Stimulated activated CD8-positive, alpha-beta memory T cell treated with anti-CD3 and anti-CD28 coated beads, Interleukin-15, amount 100 ng/mL, for 48 hours (primary cell): ENCODE results near the gene HSF4.

Experiments
- DNase-seq, 2 donors: peaks; one replicate each; pipeline ENCODE4 v3.0.0-alpha.2; 2020; ENCODE audit warnings: low read depth in 2 of 2

HSF4 gene

GRCh38 chr16:67150047-67150832 is 14.3 kb upstream of the HSF4 start:
- DNase-seq = no peak

- DNase-seq = no peak
These were observed 13.6 kb upstream of the HSF4 start, which contains the start of gene B3GNT9 for GRCh38 chr16:67150833-67151396. Gene B3GNT9 (minus strand): TSS chr16:67150998. CDS start chr16:67150485, 513 bp downstream.

- DNase-seq = no peak
These were observed 13.0 kb upstream of the HSF4 start for GRCh38 chr16:67151431-67152097.

DNA sequence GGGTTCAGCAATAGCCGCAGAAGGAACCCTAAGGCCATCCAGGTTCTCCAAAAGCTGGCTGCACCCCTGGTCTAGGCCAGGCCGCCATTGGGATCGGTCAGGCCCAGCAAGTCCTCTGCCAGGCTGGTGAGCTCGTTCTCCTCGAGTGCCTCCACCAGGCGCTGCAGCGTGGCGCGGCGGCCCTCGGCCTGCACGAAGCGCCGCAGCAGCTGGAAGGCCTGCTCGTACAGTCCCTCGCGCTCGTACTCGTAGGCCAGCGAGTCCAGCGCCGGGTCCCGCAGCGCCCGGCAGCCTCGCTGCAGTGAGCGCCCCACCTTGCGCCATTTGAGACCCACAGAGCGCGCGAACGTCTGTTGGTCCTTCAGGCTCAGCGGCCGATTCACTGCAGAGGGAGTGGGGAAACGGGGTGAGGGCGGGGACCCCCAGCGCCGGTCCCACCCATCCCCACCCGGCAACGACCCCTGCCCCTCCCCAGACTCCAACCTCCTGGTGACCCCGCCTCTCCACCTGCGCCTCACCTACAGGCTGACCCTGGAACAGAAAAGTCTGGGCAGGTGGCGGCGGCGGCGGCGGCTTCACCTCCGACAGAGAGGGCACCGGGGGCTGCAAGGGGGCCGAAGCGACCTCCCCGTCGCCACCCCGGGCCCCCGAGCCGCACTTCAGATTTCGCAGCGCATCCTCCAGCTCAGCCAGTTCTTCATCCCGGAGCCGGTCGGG is 9.8 kb upstream of the HSF4 start:
- no peak for DNase-seq

DNA sequence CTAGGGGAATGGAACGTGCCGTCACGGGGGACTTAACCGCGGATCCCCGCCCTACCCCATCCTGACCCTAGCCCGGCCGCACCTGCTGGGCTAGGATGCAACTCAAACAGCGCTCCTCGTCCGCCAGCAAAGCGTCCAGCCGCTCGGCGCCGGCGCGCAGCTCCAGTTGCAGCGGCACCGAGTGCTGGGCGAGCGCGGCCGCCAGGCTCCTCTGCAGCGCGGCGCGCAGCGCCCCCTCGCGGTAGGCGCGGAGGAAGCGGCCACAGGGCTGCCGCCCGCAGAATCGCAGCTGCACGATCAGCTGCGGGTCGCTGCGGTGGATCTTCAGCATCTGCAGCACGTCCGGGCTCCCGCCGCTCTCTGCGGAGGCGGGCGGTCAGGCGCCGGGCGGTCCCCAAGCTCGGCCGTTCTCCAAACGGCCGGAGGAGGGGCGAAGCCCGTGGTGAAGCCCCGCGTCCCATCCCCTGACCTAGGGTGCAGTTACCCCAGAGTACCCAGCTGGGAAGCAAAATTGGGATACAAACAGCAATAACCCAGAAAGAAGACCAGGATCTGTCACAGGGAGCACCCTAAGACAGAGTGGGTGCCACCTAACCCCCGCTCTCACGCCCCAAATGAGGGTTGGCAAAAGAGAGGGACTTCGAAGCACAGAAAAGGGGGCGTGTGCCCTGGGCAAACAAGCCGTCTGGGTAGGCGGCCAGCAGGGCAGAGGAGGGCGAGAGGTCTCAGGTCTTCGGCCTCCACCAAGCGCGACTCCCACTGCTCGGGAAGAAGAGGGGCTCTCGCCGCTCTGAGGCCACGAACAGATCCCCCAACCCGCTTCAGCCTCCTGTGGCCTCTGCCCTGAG is 9.0 kb upstream of the HSF4 start:
- peak; percentile 72 to 73 for DNase-seq

GRCh38 chr16:67156143-67156844 is 8.3 kb upstream of the HSF4 start:
- no peak for DNase-seq

GRCh38 chr16:67157106-67157748 is 7.3 kb upstream of the HSF4 start:
- DNase-seq = no peak

- no peak for DNase-seq
These were observed 6.5 kb upstream of the HSF4 start for GRCh38 chr16:67157892-67158635.

DNA sequence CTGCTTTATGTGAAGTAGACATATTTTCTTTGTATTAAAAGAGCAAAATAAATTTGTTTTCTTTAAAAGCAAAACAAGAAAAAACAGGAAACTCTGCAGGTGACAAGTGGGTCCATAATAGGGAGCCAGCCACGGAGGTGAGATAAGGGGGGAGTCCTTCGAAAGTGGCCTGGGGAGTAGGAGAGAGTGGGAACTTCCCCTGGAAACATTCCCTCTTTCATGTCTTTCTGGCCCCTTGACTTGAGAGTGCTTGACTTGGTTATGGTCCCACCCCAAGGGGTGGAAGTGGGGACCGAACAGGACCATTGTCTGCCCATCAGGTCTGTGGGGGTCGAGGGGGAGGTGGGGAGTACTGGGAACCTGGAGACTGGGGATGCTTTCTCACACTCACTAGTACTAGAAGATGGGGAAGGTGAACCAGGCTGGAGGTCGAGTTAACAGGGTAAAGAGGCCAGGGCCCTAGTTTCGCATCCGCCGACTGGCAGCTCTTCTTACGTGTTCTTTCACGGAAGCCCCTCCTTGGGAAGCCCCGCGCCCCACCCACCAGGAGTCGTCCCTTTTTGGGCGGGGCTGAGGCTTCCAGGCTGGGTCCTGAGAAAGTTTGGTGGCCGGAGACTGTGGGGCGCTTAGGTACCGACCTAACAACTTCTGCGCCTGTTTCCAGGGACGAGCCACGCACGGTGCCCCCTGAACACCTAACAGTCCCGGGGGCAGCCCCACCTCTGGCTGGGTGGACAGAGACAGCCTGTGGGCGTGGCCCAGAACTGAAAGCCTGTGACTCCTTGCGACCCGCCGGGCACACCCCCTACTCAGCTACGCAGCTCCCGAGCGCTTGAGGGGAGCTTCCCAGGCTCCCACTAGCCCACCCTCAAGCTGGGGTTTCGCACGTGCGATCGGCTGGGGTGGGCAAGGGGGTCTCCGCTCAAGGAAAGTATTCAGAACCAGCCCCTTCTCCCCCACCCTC is 5.6 kb upstream of the HSF4 start:
- DNase-seq = peak; percentile 79 to 81

- DNase-seq = no peak
These were observed 2.9 kb upstream of the HSF4 start for GRCh38 chr16:67161595-67162058.

DNA sequence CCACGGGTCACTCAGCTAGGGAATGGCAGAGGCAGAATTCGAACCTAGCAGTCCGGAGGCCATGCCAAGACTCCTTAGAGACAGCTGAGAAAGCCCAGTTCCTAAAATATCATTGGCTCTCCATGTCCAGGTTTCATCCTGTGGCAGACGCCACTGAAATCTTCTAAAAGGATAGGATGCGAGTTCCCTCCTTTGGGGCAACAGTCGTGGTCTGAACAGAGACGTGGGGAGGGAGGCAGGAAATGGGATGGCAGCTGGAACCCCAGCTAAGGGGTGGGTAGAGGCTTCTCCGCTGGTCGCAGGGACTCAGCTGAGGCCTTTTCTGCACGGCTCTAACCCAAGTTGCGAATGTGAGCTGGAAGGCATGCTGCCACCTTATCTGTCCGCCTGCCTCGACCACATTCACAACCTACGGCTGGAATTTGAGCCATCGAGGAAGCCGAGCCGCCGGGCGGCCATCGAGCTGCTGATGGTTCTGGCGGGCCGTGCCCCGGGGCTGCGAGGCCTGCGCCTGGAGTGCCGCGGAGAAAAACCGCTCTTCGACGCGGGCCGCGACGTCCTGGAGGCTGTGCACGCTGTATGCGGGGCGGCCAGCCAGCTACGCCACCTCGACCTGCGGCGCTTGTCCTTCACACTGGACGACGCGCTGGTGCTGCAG is 1.9 kb upstream of the HSF4 start:
- DNase-seq = no peak

DNA sequence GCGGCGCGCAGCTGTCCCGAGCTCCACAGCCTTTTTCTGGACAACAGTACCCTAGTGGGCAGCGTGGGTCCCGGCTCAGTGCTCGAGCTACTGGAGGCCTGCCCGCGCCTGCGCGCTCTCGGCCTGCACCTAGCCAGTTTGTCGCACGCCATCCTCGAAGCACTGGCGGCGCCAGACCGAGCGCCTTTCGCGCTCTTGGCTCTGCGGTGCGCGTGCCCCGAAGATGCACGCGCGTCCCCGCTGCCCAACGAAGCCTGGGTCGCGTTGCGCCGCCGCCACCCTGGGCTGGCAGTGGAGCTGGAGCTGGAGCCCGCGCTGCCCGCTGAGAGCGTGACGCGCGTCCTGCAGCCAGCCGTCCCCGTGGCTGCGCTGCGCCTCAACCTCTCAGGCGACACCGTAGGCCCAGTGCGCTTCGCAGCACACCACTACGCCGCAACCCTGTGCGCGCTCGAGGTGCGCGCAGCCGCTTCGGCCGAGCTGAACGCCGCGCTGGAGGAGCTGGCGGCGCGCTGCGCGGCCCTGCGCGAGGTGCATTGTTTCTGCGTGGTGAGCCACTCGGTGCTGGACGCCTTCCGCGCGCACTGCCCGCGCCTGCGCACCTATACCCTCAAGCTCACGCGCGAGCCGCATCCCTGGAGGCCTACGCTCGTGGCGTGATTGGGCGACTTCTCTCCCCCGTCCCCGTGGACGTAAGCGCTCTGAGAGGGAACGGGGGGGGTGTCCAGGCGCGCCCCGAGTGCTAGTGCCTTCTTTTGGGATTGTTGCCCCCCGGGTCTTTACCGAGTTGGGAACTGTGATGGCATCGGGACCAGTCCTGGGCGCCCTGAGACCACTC is 1.2 kb upstream of the HSF4 start:
- DNase-seq = peak in 1 of 2 donors; percentile 36

GRCh38 chr16:67163999-67164558 is 466 bp upstream of the HSF4 start:
- no peak for DNase-seq

- DNase-seq = no peak
These were observed 855 bp downstream of the HSF4 start for GRCh38 chr16:67165121-67166078.

- DNase-seq = no peak
These were observed 1.6 kb downstream of the HSF4 start for GRCh38 chr16:67166110-67166547.
